ENCODE measurements around the gene EML6.

EML6 gene

DNA sequence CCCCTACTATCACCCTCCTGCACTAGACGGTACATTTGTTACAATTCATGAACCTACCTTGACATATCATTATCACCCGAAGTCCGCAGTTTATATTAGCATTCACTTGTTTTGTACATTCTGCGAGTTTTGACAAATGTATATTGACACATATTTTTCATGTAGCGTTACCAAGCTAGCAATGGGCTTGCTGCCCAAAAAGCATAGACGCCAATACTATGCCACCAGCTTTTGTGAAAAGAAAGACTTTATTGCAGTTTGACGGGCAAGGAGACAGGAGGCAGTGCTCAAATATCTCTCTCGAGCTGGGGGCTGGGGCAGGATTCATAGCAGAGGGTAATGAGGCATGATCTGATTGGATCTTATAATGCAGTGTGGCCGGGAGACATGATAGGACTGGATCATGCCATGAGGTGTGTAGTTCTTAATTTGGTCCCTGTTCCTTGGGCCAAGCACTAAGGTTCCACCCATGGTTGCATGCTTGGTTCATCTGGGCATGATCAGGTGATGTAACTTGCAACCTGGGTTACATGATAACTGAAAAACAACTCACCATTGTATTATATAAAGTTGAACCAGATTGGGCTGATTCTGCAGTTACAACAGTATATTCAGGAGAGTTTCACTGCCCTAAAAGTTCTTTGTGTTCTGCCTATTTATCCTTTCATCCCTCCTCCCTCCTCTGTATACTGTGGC, 164.5 kb downstream of the EML6 start:
- FAIRE-seq: no peak

DNA sequence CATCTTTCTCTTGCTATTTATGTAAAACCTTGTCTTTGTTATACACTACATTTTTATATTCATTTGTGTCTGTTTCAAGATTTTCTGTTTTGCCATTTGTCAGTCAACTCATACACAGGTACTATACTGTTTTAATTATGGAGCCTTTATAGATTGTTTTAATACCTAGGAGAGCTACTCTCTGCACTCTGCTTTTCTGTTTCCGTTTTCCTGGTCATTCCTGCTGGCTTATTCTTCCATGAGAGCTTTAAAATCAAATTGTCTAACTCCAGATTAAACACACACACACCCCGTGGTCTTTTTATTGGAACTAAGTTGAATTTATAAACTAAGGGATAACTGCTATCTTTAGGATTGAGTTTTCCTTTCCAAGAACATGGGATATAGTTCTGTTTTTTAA, 165.6 kb downstream of the EML6 start:
- FAIRE-seq: no peak

DNA sequence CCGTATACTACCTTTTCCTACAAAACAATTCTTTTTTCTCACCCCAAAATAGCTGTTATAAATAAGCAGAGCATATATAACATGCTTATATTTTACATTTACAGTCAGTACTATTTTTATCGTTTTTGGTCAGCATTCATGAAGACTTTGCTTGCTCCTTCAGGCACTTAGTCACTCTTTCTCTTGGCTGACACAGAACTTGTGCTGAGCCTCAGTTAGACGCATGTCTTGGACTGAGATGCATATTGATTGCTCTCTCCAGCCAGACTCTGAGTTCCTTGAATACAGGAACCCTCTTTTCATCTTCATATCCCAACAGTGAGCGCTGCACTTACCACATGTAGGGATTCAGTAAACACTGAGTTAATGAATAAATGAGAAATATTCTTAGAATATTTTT, 168.4 kb downstream of the EML6 start:
- FAIRE-seq: no peak

DNA sequence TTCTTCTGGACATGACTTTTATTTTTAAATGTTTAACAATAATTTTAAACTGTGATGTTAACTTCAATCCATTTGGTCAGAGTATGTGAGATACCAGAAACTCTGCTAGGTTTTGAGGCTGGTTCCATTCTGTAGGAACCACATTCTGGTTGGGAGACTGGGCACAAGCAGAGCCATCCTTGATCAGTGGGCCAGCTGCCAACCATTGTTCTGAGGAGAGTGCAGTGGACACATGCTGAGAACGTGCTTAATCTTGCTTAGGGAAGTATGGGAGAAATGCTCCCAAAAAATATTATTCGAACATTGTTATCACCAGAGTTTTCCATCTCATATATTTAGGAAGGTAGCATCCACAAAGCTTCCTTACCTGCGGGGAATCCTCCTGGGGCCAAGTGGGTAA, 171.0 kb downstream of the EML6 start:
- no peak for FAIRE-seq

DNA sequence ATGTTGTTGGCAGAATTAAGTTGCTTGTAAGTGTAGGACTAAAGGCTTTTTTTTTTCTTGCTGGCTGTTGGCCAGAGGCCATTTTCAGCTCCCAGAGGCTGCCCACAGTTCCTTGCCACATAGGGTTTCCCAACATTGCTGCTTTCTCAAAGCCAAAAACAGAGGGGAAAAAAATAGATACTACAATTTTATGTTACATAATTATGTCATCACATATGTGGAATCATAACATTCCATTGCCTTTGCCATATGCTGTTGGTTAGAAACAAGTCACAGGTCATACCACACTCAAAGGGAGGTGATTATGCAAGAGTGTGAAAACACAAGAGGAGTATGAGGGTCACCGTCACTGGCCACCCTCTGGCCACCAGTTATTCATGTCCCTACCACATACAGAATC, 172.3 kb downstream of the EML6 start:
- FAIRE-seq: no peak

DNA sequence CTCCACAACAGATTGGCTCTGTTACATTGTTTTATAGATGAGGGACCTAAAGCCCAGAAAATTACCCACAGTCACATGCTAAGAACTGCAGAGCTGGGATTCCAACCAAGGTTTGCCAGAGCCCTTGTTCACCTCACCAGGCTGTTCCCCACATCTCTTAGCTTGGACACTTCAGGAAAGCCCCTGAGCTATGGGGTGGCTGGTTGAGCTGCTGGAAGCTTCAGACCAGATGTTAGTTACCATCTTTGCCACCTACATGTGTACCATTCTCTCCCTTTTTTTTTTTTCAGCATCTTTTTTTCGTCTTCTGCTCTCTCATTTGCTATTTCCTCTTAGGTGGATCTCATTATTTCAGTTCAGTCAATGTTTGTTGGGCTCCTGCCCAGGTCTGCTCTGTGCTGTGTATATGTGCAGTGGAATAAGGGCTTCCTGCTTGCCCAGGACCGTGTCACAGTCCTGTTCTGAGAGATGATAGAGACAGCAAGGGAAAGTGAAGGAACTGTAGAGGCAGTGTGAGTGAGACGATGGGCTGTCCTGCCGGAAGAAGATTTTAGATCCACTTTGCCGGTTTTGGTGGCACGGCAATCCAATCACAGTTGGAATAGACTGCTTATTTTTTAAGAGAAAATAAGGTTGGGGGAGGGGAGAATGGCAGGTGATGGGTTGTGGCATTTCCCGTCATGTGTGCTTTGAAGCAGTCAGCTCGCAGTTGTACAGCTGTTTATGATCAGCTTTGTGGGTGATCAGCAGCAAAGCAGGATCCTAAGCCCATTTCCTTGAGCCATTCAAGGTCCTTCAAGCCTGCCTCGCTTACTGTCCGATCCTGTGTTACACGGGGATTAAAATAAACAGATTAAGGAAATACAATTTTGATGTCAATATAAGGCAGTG, 174.2 kb downstream of the EML6 start:
- no peak for FAIRE-seq

DNA sequence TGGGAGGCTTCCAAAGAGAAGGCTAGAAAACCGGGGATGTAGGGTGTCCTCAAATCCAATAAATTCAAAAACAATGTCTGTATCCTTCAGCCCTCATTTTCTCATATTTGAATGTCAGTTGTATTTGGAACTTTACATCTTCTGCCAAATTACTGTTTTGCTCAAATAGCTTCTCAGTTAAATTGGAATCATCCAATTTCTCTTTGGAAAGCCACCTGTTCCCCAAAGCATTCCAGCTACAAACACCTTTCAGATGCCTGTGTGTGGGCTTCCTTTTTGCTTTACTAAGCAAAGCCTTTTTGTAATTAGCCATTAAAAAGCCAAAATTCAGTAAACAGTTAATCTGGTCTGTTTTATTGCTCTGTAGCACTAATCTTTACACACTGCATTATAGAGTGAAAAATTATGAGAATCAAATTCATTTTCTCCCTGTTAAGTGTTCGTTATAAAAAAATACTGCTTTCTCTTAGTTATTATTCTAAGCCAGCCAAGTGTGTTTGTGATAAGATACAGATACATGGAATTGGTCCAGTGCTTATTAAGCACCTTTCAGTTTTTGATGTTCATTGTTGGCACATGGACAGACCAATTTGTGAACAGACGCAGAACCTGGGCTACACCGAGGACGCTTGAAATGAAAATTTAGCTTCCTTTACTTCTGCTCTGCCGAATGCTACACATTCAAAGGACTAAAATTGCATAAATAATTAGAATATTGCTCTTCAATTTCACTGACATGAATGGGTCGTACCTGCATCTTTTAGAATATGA, 175.2 kb downstream of the EML6 start:
- FAIRE-seq: no peak

DNA sequence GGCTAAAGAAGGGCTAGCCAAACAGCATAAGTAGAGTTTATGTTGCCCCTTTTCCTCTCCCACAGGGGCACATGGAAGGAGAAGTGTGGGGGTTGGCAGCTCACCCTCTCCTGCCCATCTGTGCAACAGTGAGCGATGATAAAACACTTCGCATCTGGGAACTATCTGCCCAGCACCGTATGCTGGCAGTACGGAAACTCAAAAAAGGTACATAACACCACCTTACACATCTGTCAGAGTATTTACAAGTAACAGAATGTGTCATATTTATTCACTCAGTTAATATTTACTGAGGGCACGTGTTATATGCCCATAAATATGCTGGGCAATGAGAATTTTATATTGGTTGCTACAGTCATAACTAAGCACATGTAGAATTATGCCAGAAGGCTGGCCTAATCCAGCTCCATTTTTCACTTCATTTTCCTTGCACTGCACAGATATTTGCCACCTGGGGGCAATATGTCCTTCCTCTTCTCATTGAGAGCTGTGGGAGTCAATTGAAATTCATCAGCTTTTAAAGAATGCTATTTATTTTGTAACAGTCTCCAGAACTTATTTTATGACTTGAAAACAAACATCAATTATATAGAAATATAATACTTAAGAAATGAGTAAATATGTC, 176.2 kb downstream of the EML6 start:
- FAIRE-seq: peak; percentile 31

DNA sequence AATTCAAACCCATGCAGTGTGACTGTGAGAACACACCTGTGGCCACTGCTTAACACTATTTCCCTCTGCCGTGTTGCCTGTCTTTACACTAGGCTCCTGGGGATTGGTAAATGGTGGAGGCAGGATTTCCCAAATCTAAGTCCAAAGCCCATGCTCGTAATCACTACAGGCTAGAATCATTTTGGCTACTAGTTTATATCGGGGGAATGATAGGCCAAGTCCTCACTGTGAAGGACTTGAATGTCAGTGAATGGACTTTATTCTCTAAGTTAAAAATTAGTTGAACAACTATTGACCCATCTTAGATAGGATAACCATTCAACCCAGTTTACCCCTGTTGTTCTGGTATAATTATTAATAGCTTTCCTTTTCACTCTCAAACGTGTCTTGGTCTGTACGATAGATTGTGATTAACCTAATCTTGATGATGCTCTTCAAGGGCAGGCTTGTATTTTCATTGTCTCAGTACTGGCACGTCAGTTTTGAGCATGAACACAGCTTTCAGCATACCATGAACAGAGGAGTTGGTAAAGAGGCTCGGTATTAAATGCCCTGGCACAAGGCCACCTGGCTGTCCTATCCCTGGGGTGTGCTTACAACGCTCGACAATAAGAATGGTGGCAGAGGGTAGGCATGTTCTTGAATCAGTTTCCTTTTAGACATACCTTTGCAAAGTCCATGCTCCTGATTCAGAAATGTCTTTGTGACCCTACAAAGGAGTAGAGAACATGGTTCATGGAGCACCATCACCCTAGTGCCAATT, 177.9 kb downstream of the EML6 start:
- no peak for FAIRE-seq

DNA sequence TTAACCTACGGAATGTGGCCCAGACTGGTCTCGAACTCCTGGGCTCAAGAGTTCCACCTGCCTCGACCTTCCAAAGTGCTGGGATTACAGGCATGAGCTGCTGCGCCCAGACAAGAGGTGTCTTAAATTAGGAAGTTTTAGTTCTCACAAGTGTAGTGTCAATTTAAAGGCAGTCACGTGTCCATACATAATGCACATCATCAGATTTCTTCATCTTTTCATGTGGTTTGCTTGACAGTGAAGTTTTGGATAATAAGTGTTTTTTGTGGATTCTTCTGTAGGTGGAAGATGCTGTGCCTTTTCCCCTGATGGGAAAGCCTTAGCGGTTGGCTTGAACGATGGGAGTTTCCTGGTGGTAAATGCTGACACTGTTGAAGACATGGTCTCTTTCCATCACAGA, 179.3 kb downstream of the EML6 start:
- FAIRE-seq: no peak

DNA sequence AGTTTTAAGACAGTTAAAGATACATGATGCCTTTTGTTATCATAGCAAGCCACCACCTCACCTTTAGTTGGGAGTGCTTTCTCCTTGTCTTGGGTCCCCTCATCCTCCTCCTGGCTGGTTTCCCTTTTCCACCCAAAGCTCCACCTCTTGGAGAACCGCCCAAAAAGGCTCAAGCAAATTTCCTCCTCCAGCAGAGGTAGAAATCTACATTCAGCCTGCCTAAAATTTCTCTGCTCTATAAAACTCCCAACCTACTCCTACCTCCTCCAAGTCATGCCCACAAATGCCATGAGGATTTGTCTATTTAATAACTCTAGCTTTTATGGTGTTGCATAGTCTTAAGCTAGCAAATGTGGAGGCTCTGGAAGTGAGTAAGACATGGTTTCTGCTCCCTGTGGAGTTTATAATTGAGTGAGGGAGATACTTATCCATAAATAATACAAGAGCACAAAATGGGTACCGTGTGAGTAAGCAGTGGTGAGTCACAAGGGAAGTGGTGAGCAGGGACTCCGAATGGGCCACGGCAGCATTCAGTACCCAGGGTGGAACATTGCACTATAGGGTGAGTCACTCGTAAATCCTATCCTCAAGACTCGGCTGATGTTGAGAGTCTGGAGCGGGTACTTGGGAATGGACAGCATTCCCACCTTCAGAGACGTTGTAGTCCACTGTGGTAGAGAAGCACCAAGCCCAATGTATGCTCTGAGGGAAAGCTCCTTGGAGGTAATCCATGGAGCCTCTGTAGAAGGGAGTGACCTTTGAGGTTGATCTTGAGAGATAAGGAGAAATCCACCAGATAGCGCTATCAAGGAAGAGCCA, 180.5 kb downstream of the EML6 start:
- no peak for FAIRE-seq

DNA sequence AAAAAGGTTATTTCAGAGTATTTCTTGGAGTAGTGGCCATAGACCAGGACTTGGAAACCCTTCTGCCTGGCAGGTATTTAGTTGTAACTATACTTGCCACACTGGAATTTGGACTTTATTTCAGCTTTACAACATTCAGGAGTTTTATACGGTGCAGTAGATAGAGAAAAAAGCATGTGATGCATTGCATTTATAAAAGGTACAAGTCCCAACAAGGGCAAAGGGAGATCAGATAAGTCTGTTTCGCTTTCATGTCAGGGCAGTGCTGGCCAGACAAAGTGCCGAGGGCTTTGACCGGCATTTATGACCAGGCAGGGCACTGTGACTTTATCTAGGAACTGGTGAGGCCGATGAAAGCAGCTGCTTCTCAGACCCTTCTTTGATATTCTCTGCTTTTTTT, 181.4 kb downstream of the EML6 start:
- no peak for FAIRE-seq

DNA sequence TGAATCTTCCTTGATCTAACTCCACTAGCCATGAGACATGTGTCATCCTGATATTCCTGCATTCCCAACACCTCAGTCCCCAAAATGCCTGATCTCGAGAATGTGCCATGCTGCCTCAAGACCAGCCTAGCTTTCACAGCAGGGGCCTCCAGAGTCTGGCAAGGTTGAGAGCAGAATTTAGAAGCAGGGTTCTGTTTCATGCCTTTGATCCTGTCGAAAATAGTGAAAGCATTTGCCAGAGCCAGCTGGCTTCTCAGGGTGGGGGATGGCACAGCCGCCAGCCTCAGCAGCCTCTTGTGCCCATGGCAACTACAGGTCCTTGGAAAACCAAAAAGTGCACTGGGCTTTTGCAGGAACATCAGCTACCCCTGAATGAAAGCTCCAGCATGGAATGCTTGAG, 183.3 kb downstream of the EML6 start:
- no peak for FAIRE-seq

DNA sequence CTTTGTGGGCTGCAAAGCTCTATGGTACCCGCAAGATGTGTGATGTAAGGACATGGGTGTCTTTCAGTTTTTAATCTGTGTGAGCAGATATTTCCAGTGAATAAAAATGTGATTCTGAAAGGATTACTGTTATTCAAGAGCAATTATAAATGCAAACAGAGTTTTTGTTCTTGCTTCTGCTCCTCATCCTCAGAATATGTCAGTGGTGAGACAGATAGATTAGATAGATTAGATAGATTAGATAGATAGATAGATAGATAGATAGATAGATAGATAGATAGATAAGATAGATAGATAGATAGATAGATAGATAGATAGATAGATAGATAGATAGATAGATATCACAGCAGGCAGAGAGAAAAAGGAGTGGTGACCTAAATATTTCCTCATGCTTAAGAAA, 184.2 kb downstream of the EML6 start:
- FAIRE-seq: no peak

DNA sequence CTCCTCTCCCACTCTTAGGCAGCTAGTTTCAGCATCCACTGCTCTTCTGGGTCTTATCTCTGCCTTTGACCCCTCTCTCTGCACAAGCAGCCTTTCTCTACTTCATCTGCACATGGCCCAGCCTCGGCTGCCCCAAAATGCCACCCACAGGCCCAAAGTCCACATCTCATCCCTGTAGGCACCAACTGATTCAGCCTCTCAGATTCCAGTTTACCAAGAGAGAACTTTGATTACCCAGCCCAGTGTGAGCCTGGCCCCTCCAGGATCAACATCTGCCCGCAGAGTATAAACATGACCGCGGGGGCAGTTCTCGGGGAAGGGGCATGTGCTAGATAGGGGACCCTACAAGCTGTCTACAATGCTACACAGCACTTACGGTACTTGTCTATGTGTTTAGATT, 185.1 kb downstream of the EML6 start:
- no peak for FAIRE-seq

DNA sequence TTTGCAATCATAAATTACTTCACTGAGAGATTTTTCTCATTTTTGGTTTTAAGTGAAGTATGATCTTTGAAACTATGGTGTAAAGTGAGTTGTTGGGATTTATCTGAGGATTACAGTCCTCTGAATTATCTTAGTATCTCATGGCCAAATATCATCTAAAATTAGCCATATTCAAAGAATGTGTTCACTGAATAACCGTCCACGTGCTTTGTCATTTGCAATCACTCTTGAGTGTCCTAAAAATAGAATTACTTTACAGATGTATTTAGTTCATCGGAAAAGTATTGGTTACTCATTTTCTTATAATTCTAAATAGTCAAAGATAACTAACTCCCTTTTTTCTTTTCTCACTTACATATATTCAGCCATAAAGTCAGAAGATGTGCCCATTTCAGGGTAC, 185.5 kb downstream of the EML6 start:
- no peak for FAIRE-seq

DNA sequence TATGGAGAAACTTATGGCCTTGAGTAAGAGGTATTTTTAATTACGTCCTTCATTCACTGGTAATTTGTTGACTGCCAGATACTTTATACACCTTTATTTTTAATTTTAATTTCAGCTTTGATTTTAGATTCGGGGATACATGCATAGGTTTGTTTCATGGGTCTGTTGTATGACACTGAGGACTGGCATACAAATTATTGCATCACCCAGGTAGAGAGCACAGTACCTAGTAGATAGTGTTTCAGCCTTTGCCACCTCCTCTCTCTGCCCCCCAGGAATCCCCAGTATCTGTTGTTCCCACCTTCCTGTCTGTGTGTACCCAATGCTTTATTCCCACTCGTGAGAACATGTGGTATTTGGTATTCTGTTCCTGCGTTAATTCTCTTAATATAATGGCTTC, 188.8 kb downstream of the EML6 start:
- FAIRE-seq: no peak

DNA sequence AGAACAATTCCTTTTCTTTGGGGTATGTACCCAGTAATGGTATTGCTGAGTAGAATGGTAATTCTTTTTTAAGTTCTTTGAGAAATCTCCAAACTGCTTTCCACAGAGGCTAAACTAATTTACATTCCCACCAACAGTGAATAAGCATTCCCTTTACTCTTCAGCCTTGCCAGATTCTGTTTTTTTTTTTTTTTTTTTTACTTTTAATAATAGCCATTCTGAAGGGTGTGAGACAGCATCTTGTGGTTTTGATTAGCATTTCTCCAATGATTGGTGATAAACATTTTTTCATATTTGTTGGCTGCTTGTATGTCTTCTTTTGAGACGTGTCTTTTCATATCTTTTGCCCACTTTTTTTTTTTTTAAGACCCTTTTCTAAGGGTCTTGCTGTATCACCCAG, 189.4 kb downstream of the EML6 start:
- FAIRE-seq: no peak

DNA sequence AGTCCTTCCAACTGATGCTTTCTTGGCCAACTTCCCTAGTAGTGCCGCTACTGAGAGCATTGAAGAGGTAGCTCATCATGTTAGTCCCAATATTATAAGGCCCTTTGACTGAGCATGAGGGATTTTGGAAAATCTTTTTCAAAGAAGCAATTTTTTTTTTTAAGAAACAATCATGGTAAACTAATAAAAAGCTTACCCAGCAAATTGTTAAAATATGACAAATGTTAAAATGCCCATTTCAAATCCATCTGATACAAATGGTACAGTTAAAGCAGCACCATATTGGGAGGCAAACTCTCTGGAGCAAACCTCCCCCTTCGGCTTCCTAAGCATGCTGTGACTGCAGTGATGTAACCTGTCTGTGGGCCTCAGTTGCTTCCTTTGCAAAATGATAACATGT, 191.2 kb downstream of the EML6 start:
- FAIRE-seq: no peak

DNA sequence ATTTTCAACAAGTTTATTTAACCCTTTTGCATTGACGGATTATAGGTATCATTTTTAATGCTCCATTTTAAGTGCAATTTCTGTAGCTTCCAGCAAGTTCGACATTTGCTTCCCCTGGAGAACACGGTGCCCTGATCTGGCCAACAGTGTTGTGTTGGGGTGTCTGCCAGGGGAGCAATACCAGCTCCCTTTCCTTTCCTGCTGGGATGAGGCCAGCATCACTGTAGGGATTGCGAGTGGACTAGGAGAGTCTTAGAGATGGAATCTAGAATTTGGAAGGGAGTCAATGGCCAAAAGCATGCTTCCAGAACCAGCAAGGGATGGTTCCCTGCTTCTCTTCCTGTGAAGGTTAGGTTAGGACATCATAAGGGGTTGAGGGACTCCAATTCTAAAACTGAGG, 191.6 kb downstream of the EML6 start:
- FAIRE-seq: no peak

DNA sequence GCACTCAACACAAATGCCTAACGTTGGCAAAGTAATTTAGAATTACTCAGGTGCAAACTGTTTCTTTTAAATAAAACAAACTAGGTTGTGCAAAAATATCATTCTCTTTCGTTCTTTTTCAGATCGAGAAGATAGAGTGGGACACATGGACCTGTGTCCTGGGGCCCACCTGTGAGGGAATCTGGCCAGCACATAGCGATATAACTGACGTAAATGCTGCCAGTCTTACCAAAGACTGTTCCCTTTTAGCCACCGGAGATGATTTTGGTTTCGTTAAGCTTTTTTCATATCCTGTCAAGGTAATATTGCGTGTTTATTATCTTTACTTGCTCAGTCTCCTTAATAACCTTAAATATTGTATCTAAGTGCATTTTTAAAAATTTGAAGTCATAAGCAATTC, 193.2 kb downstream of the EML6 start:
- FAIRE-seq: no peak
